GM21390 (cell line): ENCODE data around the gene ERMN.
A peak's percentile ranks its signal among the peaks of the same experiment; 100 is the strongest.
"Not testable (repeated sequence)": the region's sequence is repeated elsewhere in the genome, so short reads cannot be mapped to it uniquely, and the experiment has no call there.

ENCODE experiments used
- ATAC-seq: cut with Tn5 transposase; IDR thresholded peaks from one replicate; pipeline ENCODE4 v1.9.1; 2021; ENCODE audit not compliant: unreplicated experiment

The ERMN gene

DNA sequence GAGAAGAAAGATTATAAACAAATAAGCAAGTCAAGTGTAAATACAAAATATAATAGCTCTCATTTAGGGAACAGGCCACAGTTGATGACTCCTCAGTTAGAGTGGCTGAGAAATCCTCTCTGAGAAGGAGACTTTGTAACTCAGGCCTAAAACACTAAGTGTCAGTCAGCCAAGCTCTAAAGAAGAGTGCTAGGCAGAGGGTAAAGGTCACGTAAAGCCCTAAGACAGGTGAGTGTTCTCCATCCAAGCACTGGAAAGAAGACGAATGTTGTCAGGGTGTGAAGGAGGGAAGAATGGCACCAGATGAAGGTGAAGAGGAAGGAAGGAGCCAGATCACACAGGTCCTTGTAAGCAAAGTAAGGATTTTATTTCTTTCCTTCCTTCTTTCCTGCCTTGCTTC lies 24.3 kb downstream of the ERMN start:
- ATAC-seq: no peak

- ATAC-seq: no peak
These were observed 28.7 kb downstream of the ERMN start for GRCh38 chr2:157296958-157297357.

DNA sequence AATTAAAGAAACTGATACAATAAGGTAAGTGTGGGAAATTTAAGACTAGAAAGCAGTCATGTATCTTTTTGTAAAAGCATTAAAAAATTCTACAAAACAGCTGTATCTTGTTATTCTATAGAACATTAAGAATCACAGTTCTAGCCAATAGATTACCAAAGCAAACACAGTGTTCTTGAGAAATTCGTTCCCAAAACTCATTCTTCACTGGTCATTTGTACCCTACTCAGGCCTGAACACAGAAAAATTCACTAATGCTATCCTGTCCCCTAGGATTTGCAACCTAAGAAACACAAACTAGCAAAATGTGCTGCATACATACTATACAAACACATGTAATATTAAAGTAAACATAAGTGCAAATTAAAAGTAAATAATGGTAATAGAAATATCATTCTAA lies 29.1 kb downstream of the ERMN start:
- no peak for ATAC-seq

GRCh38 chr2:157292853-157293252 lies 32.8 kb downstream of the ERMN start:
- no peak for ATAC-seq

- ATAC-seq: no peak
These were observed 34.6 kb downstream of the ERMN start for GRCh38 chr2:157291018-157291417.

DNA sequence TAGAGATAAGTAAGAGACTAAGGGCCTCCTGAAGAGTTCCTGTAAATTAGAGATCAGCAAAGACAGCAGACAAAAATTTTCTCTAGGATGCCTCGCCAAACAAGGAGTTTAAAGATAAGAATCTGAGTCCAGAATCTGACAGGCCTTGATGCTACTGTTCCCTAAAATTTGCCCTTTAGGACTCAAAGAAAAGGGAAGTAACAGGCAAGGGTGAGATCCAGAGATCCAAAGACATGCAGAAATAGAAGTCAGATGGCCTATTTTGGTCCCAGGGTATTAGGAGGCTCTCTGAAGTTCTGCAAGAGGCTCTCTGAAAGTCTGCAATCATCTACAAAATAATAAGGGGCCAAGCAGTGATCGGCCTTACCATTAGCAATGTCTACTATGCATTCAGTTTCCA lies 35.1 kb downstream of the ERMN start:
- no peak for ATAC-seq

DNA sequence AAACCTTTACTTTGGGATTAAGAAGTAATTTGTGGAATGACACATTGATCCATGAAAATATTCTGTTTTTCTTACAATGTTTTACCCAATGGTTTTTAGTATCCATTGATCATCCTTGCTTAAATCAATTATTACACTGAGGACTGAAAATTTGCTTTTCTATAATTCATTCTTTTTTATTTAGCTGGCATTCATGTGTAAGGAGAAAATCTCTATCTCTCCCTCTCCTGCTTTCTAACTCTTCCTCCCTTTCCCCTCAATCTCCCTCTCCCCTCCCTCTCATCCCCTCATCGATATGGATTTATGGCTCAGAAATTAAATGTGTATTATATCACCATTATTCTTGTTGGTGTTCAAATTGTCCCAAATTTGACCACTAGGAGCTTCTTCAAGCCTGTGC lies 38.5 kb downstream of the ERMN start:
- no peak for ATAC-seq

GRCh38 chr2:157283468-157283867 lies 42.2 kb downstream of the ERMN start:
- no peak for ATAC-seq

DNA sequence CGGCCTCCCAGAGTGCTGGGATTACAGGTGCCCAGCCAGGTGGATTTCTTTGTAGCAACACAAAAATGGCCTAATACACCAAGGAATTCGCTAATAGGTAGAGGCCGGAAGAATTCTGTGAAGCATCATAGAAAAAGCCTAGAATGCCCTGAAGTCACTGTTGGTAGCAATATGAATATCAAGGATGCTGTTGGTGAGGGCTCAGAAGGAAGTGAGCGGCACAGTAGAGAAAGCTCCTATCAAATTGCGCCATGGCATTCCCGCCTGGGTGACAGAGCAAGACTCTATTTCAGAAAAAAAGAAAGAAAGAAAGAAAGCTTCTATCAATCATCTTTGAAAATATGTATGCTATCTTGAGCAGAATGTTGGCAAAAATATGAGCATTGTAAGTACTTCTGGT lies 44.3 kb downstream of the ERMN start:
- no peak for ATAC-seq

GRCh38 chr2:157279311-157279710 lies 46.3 kb downstream of the ERMN start:
- ATAC-seq: not testable (repeated sequence)

DNA sequence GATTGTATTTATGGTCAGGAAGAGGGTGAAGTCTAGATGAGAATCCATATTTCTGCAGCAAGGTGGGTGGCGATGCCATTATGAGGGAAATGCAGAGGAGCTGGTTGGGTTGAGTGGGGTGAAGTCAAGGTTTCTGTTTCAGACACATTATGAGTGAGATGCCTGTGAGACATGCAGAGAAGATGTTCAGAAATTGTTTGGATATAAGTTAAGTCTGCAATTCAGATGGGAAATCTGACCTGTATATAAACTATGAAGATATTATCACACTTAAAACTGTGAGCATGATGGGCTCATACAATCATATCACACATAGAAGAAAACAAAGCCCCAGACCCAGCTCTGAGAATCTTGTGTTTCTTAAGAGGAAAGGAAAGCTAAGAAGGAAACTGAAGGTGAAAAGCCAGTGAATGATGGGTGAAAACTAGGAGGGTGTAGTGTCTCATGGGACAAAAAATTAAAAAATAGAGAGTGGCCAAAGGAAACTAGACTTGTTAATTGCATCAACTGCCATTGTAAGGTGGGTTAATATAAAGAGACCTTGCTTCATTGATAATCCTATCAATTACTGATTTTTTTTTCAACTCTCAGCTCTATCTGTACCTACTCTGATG lies 53.9 kb downstream of the ERMN start:
- ATAC-seq: peak; percentile 70

DNA sequence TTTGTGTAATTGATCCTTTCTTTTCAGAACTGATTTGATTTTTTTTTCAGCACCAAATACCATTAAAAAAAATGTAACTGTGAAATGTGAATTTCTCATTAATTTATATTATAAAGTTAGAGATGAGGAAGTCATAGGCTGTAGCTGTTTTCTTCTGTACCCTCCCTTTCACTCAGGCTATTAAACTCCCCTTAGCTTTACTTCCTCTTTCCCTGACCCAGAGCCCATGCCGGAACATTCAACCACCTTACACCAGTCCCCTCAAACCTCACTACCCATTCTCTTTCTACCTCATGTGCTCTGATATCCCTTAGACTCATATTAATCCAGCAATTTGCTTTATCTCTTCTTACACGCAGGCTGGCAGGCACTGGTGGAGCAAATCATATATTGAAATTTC lies 55.7 kb downstream of the ERMN start:
- peak; percentile 52 for ATAC-seq

GRCh38 chr2:157269060-157269459 lies 56.6 kb downstream of the ERMN start:
- no peak for ATAC-seq
